ENCODE data around the gene PRADC1.

- TF ChIP-seq, protein P1, sequence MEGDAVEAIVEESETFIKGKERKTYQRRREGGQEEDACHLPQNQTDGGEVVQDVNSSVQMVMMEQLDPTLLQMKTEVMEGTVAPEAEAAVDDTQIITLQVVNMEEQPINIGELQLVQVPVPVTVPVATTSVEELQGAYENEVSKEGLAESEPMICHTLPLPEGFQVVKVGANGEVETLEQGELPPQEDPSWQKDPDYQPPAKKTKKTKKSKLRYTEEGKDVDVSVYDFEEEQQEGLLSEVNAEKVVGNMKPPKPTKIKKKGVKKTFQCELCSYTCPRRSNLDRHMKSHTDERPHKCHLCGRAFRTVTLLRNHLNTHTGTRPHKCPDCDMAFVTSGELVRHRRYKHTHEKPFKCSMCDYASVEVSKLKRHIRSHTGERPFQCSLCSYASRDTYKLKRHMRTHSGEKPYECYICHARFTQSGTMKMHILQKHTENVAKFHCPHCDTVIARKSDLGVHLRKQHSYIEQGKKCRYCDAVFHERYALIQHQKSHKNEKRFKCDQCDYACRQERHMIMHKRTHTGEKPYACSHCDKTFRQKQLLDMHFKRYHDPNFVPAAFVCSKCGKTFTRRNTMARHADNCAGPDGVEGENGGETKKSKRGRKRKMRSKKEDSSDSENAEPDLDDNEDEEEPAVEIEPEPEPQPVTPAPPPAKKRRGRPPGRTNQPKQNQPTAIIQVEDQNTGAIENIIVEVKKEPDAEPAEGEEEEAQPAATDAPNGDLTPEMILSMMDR (IDR thresholded peaks at IDR 0.05) = no peak
- no peak for TF ChIP-seq POLR2A (IDR thresholded peaks at IDR 0.05; ENCODE audit: low read depth)
- no peak for TF ChIP-seq POLR2AphosphoS5 (IDR thresholded peaks at IDR 0.05)
- TF ChIP-seq EP300 (IDR thresholded peaks at IDR 0.05) = no peak
Observed at GRCh38 chr2:73185965-73186364, 47.1 kb downstream of the PRADC1 start.

Measured in esophagus muscularis mucosa (tissue), 4 donors.